ENCODE results near the gene CHD9.
"Not testable (repeated sequence)": the region's sequence is repeated elsewhere in the genome, so short reads cannot be mapped to it uniquely, and the experiment has no call there.

Gene CHD9

GRCh38 chr16:53054670-53055485 lies at the start of gene CHD9:
CHD9 (plus strand) TSS chr16:53054991; CDS start chr16:53156090, 101,099 bp downstream.
- peak; percentile 21 to 82 for DNase-seq

- DNase-seq: no peak
Observed at GRCh38 chr16:53007095-53007494, 47.7 kb upstream of the CHD9 start.

- no peak for DNase-seq
Observed at GRCh38 chr16:53014287-53014686, 40.5 kb upstream of the CHD9 start.

- DNase-seq: no peak
Observed at GRCh38 chr16:53018834-53019416, 35.9 kb upstream of the CHD9 start.

- DNase-seq: peak in 1 of 2 experiments; percentile 36
Observed at GRCh38 chr16:53022374-53022773, 32.4 kb upstream of the CHD9 start.

GRCh38 chr16:53024045-53024444 lies 30.7 kb upstream of the CHD9 start:
- no peak for DNase-seq

- DNase-seq: no peak
Observed at GRCh38 chr16:53029971-53030370, 24.8 kb upstream of the CHD9 start.

- DNase-seq: no peak
Observed at GRCh38 chr16:53031323-53031942, 23.4 kb upstream of the CHD9 start.

- DNase-seq: no peak
Observed at GRCh38 chr16:53034306-53034705, 20.5 kb upstream of the CHD9 start.

- no peak for DNase-seq
Observed at GRCh38 chr16:53035176-53035942, 19.4 kb upstream of the CHD9 start.

GRCh38 chr16:53036066-53036465 lies 18.7 kb upstream of the CHD9 start:
- DNase-seq: no peak

- not testable (repeated sequence) for DNase-seq
Observed at GRCh38 chr16:53036711-53037110, 18.1 kb upstream of the CHD9 start.

GRCh38 chr16:53040788-53041187 lies 14.0 kb upstream of the CHD9 start:
- no peak for DNase-seq

- no peak for DNase-seq
Observed at GRCh38 chr16:53041320-53042051, 13.3 kb upstream of the CHD9 start.

GRCh38 chr16:53042235-53042701 lies 12.5 kb upstream of the CHD9 start:
- DNase-seq: no peak

- no peak for DNase-seq
Observed at GRCh38 chr16:53043428-53043831, 11.4 kb upstream of the CHD9 start.

- DNase-seq: no peak
Observed at GRCh38 chr16:53043986-53044601, 10.7 kb upstream of the CHD9 start.

GRCh38 chr16:53045341-53046220 lies 9.2 kb upstream of the CHD9 start:
- no peak for DNase-seq

GRCh38 chr16:53047515-53047914 lies 7.3 kb upstream of the CHD9 start:
- not testable (repeated sequence) for DNase-seq

- no peak for DNase-seq
Observed at GRCh38 chr16:53048139-53048915, 6.5 kb upstream of the CHD9 start.

Data from SW 1271 (cell line).